ENCODE results near the gene PRAMEF12. TPM values are rescaled to one million over a fixed set of nuclear protein-coding genes. Genes with fewer than 3 reads are reported as not detected.
"Not testable (repeated sequence)": the region's sequence is repeated elsewhere in the genome, so short reads cannot be mapped to it uniquely, and the experiment has no call there.

Gene PRAMEF12
- total RNA-seq, result not detected in 2 replicates

GRCh38 chr1:12773438-12773837 is at the start of gene PRAMEF12:
TSS of gene PRAMEF12 (plus strand) at chr1:12773738. CDS start at chr1:12774868, 1,130 bp downstream.
- no peak for DNase-seq (ENCODE audit: extremely low read depth, low read depth, low spot score)

DNA sequence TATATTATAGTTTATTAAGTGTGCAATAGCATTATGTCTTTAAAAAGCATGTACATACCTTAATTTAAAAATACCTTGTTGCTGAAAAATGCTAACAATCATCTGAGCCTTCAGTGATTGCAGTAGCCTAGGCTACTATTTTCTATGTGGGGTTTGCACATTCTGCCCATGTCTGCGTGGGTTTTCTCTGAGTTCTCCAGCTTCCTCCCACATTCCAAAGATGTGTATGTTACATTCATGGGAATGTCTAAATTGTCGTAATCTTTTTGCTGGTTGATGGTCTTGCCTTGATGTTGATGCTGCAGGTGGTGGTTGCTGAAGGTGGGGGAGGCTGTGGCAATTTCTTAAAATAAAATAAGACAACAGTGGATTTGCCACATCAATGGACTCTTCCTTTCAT is 45.1 kb upstream of the PRAMEF12 start:
- no peak for DNase-seq (ENCODE audit: extremely low read depth, low read depth, low spot score)

GRCh38 chr1:12730156-12730555 is 43.4 kb upstream of the PRAMEF12 start:
- no peak for DNase-seq (ENCODE audit: extremely low read depth, low read depth, low spot score)

- DNase-seq (ENCODE audit: extremely low read depth, low read depth, low spot score), result not testable (repeated sequence)
Measured at GRCh38 chr1:12731084-12731483, 42.5 kb upstream of the PRAMEF12 start.

- DNase-seq (ENCODE audit: extremely low read depth, low read depth, low spot score), result no peak
Measured at GRCh38 chr1:12734651-12735050, 38.9 kb upstream of the PRAMEF12 start.

DNA sequence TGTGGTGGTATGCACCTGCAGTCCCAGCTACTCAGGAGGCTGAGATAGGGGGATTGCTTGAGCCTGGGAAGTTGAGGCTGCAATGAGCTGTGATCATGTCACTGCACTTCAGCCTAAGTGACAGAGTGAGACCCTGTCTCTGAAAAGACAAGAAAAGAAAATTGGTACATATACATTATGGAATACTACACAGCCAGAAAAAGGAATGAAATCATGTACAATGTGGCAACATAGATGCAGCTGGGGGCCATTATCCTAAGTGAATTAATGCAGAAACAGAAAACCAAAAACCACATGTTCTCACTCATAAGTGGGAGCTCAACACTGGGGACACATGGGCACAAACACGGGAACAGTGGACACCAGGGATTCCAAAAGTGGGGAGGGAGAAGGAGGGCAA is 34.6 kb upstream of the PRAMEF12 start:
- no peak for DNase-seq (ENCODE audit: extremely low read depth, low read depth, low spot score)

DNA sequence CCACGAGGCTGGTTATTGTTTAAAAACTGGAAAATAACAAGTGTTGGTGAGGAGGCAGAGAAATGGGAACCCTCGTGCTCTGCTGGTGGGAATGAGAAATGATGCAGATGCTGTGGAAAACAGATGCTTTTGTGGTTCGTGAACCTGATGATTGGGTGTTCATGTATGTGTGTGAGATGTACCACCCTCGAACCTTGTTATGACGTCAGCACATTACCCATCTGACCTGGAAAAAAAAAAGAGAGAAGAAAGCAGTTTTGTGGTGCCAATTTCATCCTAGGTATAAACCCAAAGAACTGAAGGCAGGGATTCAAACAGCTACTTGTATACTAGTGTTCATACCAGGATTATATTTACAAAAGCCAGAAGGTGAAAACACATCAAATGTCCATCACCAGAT is 33.9 kb upstream of the PRAMEF12 start:
- DNase-seq (ENCODE audit: extremely low read depth, low read depth, low spot score), result no peak

DNA sequence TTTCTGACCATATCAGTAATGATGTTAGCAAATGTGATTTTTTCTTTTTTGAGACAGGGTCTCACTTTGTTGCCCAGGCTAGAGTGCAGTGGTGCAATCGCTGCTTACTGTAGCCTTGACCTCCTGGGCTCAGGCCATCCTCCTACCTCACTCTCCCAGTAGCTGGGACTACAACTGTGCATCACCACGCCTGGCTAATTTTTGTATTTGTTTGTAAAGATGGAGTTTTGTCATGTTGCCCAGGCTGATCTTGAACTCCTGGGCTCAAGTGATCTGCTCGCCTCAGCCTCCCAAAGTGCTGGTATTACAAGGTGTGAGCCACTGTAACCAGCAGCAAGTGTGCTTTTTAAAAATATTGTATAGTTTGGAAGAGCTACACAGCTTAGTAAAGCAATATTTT is 31.6 kb upstream of the PRAMEF12 start:
- DNase-seq (ENCODE audit: extremely low read depth, low read depth, low spot score), result no peak

- DNase-seq (ENCODE audit: extremely low read depth, low read depth, low spot score), result no peak
Measured at GRCh38 chr1:12745126-12745991, 28.2 kb upstream of the PRAMEF12 start.

DNA sequence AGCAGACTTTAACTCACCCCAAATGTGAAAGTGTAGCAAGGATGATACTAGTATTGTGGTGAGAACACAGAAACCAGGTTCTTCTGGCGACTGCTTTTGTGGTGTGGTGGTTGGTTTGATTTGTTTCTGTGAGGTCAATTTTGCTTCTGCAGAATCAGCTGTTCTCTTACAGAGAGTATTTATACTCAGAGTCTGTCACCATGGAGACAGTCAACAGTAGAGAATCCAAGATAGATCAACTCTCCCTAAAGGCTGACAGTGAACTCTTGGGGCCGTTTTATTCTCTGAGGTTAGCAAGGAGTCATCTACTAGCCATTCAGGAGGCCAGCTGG is 27.6 kb upstream of the PRAMEF12 start, which contains the start of gene CFAP107:
Gene CFAP107, plus strand, starts transcription at position 209 of the 332 bp plus-strand sequence. CDS start 231 bp downstream, outside the sequence.
- DNase-seq (ENCODE audit: extremely low read depth, low read depth, low spot score), result no peak

GRCh38 chr1:12748778-12749355 is 24.7 kb upstream of the PRAMEF12 start:
- DNase-seq (ENCODE audit: extremely low read depth, low read depth, low spot score), result no peak

GRCh38 chr1:12754738-12755137 is 18.8 kb upstream of the PRAMEF12 start:
- no peak for DNase-seq (ENCODE audit: extremely low read depth, low read depth, low spot score)

GRCh38 chr1:12756273-12756672 is 17.3 kb upstream of the PRAMEF12 start:
- no peak for DNase-seq (ENCODE audit: extremely low read depth, low read depth, low spot score)

DNA sequence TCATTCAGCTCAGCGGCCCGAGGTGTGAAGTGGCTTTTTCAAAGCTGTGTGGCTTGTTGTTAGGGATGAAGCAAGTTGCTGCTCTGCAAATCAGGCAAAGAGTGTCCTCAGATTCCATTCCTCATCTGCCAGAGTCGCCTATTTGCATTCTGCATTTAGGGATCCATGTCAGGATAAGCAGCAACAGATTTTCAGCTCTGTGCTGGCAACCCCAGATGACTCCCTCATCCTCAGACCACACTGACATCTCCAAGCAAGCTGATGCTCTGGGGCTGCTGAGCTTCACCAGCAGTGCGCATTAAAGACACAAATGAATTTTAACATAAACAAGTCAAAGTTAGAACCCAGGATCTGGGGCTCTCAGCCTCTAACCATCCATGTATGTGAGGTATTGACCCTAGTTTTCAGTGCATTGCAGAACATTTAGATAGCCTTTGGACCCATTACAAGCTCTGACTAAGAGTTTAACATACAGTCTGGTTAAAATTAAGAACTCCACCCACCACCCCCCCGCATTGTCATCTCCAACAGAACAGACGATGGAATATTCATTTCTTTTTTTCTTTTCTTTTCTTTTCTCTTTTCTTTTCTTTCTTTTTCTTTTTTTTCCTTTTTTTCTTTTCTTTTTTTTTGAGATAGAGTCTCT is 16.6 kb upstream of the PRAMEF12 start:
- no peak for DNase-seq (ENCODE audit: extremely low read depth, low read depth, low spot score)

- DNase-seq (ENCODE audit: extremely low read depth, low read depth, low spot score), result no peak
Measured at GRCh38 chr1:12757836-12758235, 15.7 kb upstream of the PRAMEF12 start.

GRCh38 chr1:12760256-12760795 is 13.2 kb upstream of the PRAMEF12 start:
- DNase-seq (ENCODE audit: extremely low read depth, low read depth, low spot score), result no peak

GRCh38 chr1:12761781-12762180 is 11.8 kb upstream of the PRAMEF12 start:
- no peak for DNase-seq (ENCODE audit: extremely low read depth, low read depth, low spot score)

- no peak for DNase-seq (ENCODE audit: extremely low read depth, low read depth, low spot score)
Measured at GRCh38 chr1:12762766-12763165, 10.8 kb upstream of the PRAMEF12 start.

DNA sequence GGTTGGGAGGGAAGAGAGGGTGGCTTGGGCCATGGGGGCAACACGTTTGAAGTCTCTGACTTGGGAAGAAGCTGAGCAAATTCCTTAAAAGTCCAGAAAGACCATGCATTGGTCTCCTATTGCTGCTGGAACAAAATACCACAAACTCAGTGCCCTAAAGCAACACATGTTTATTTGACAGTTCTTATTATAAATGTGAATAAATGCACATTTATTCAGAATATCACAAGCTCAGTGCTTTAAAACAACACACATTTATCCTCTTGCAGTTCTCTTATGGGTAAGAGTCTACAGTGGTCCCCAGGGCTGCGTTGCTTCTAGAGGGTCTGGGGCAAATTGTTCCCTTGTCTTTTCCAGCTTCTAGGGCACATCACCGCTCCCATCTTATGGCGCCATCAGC is 10.1 kb upstream of the PRAMEF12 start:
- no peak for DNase-seq (ENCODE audit: extremely low read depth, low read depth, low spot score)

GRCh38 chr1:12764016-12764415 is 9.5 kb upstream of the PRAMEF12 start:
- DNase-seq (ENCODE audit: extremely low read depth, low read depth, low spot score), result no peak

GRCh38 chr1:12769031-12769430 is 4.5 kb upstream of the PRAMEF12 start:
- DNase-seq (ENCODE audit: extremely low read depth, low read depth, low spot score), result no peak

Data from glomerular endothelial cell (primary cell).